H1 (cell line): ENCODE measurements around the gene TYW1B.
"Not testable (repeated sequence)": the region's sequence is repeated elsewhere in the genome, so short reads cannot be mapped to it uniquely, and the experiment has no call there.

ENCODE experiments used
- RFX5 ChIP-seq: IDR thresholded peaks from 2 replicates; pipeline ENCODE4 v1.6.1; 2011; ENCODE audit warnings: low read depth, low read length, improper control_type of control experiment, borderline replicate concordance
- TF ChIP-seq, protein P1 (sequence below), 3 experiments: IDR thresholded peaks; 1 replicate in 2 of 3; 2 replicates in 1 of 3; pipeline versions ENCODE4 v1.5.1 to v1.6.1; 2011; ENCODE audit warnings: low read length in 3 of 3, mild to moderate bottlenecking in 3 of 3, inconsistent platforms in 2 of 3, low read depth in 1 of 3, moderate library complexity in 1 of 3; ENCODE audit not compliant: insufficient read depth in 1 of 3; ENCODE audit errors: control extremely low read depth in 1 of 3

GRCh38 chr7:72536038-72536437, 292.0 kb downstream of the TYW1B start:
- TF ChIP-seq RFX5, result not testable (repeated sequence)
- TF ChIP-seq, protein P1, sequence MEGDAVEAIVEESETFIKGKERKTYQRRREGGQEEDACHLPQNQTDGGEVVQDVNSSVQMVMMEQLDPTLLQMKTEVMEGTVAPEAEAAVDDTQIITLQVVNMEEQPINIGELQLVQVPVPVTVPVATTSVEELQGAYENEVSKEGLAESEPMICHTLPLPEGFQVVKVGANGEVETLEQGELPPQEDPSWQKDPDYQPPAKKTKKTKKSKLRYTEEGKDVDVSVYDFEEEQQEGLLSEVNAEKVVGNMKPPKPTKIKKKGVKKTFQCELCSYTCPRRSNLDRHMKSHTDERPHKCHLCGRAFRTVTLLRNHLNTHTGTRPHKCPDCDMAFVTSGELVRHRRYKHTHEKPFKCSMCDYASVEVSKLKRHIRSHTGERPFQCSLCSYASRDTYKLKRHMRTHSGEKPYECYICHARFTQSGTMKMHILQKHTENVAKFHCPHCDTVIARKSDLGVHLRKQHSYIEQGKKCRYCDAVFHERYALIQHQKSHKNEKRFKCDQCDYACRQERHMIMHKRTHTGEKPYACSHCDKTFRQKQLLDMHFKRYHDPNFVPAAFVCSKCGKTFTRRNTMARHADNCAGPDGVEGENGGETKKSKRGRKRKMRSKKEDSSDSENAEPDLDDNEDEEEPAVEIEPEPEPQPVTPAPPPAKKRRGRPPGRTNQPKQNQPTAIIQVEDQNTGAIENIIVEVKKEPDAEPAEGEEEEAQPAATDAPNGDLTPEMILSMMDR (IDR thresholded peaks at IDR 0.05; ENCODE audit: control extremely low read depth in 1 of 3, insufficient read depth in 1 of 3, low read depth in 1 of 3, low read length in 3 of 3), result not testable (repeated sequence)
